HEK293T (cell line): ENCODE results near the gene TEKT5.
"Not testable (repeated sequence)": the region's sequence is repeated elsewhere in the genome, so short reads cannot be mapped to it uniquely, and the experiment has no call there.

Source experiments
- CTCF ChIA-PET: fragments of 350-600 bp; formaldehyde crosslinking; extraction: SDS; loops from one replicate; lab custom pipeline; 2021; ENCODE audit warnings: antibody characterized with exemption, inconsistent platforms; lab: Yijun Ruan, JAX
- POLR2A ChIA-PET: fragments of 350-600 bp; formaldehyde crosslinking; extraction: SDS; loops from one replicate; lab custom pipeline; 2020; ENCODE audit warnings: antibody characterized with exemption, inconsistent platforms; lab: Yijun Ruan, JAX
- DNase-seq: peaks from one replicate; pipeline ENCODE4 v3.0.0; 2012; ENCODE audit warnings: mixed read lengths; ENCODE audit errors: extremely low spot score
- ARNT ChIP-seq: fragments of 450-650 bp; IDR thresholded peaks from 2 replicates; pipeline ENCODE4 v1.6.1; 2017; ENCODE audit warnings: mild to moderate bottlenecking
- BHLHE40 ChIP-seq: fragments of 450-650 bp; IDR thresholded peaks from 2 replicates; pipeline ENCODE4 v1.6.1; 2016; ENCODE audit warnings: mild to moderate bottlenecking, moderate library complexity, borderline replicate concordance
- CTBP1 ChIP-seq: fragments of 450-650 bp; IDR thresholded peaks from 2 replicates; pipeline ENCODE4 v1.6.1; 2016; ENCODE audit warnings: borderline replicate concordance
- ELF4 ChIP-seq: fragments of 450-650 bp; IDR thresholded peaks from 2 replicates; pipeline ENCODE4 v1.6.1; 2017; ENCODE audit warnings: antibody characterized with exemption
- FOXA1 ChIP-seq: fragments of 450-650 bp; IDR thresholded peaks from 2 replicates; pipeline ENCODE4 v1.6.1; 2016; ENCODE audit warnings: mild to moderate bottlenecking
- FOXK2 ChIP-seq: fragments of 450-650 bp; IDR thresholded peaks from 2 replicates; pipeline ENCODE4 v1.6.1; 2016; ENCODE audit warnings: mild to moderate bottlenecking
- FOXM1 ChIP-seq: fragments of 450-650 bp; IDR thresholded peaks from 2 replicates; pipeline ENCODE4 v1.6.1; 2017; ENCODE audit warnings: mild to moderate bottlenecking, borderline replicate concordance
- HDGF ChIP-seq: fragments of 450-650 bp; IDR thresholded peaks from 2 replicates; pipeline ENCODE4 v1.6.1; 2017; ENCODE audit warnings: antibody characterized with exemption, borderline replicate concordance
- L3MBTL2 ChIP-seq: fragments of 450-650 bp; conservative IDR thresholded peaks from 2 replicates; pipeline ENCODE4 v1.6.1; 2016; ENCODE audit warnings: mild to moderate bottlenecking
- LEF1 ChIP-seq: fragments of 450-650 bp; IDR thresholded peaks from 2 replicates; pipeline ENCODE4 v1.6.1; 2017; ENCODE audit warnings: mild to moderate bottlenecking, borderline replicate concordance
- NFRKB ChIP-seq: fragments of 450-650 bp; IDR thresholded peaks from 2 replicates; pipeline ENCODE4 v1.6.1; 2016; ENCODE audit warnings: mild to moderate bottlenecking, moderate library complexity
- PKNOX1 ChIP-seq: fragments of 450-650 bp; IDR thresholded peaks from 2 replicates; pipeline ENCODE4 v1.6.1; 2016
- SP1 ChIP-seq: fragments of 450-650 bp; IDR thresholded peaks from 2 replicates; pipeline ENCODE4 v1.6.1; 2017
- SUZ12 ChIP-seq: fragments of 450-650 bp; IDR thresholded peaks from 2 replicates; pipeline ENCODE4 v1.6.1; 2016; ENCODE audit warnings: mild to moderate bottlenecking
- TARDBP ChIP-seq: fragments of 450-650 bp; IDR thresholded peaks from 2 replicates; pipeline ENCODE4 v1.6.1; 2016
- ZNF384 ChIP-seq: fragments of 450-650 bp; IDR thresholded peaks from 2 replicates; pipeline ENCODE4 v1.6.1; 2016

The TEKT5 gene

GRCh38 chr16:10694830-10695229, at the start of gene TEKT5:
TSS of gene TEKT5 (minus strand) at chr16:10694930. CDS start at chr16:10694873, 57 bp downstream.
- no peak for DNase-seq
- ChIA-PET CTCF (interaction anchor here (0.6 to 0.8 kb wide), 2 partner anchors 173 to 1440 kb away, joined by 3 read pairs; no protein-coding TSS in a partner anchor), POLR2A (no interaction called here)
- TF ChIP-seq LEF1 (no peak), ELF4 (no peak), HDGF (no peak), ARNT (no peak)

- DNase-seq, result peak; percentile 96
- ChIA-PET POLR2A (interaction anchor here (0.6 to 1.4 kb wide), 15 partner anchors 9 to 437 kb away, joined by 3 to 6 read pairs (median 4); partner anchors contain the start of genes DEXI and EMP2), CTCF (interaction anchor here (0.7 to 1.2 kb wide), 4 partner anchors 61 to 220 kb away, joined by 3 to 5 read pairs (median 4); no protein-coding TSS in a partner anchor)
- TF ChIP-seq HDGF, result no peak
- 0 out of 2 replicates have a peak, but pooled peaks have one; percentile 45 for TF ChIP-seq TARDBP
- TF ChIP-seq PKNOX1, result peak; percentile 98
- TF ChIP-seq L3MBTL2, result peak; percentile 95
- TF ChIP-seq FOXA1, result no peak
- TF ChIP-seq ELF4, result peak; percentile 75
Measured at GRCh38 chr16:10743610-10744369, 49.1 kb upstream of the TEKT5 start, which contains the start of gene NUBP1. TSS of gene NUBP1 (plus strand) at chr16:10743842. CDS start at chr16:10743864, 22 bp downstream.

- TF ChIP-seq SP1 (no peak), ELF4 (no peak), BHLHE40 (no peak), TARDBP (no peak), FOXK2 (no peak), NFRKB (no peak), ARNT (no peak), FOXA1 (no peak), CTBP1 (no peak), L3MBTL2 (no peak), SUZ12 (no peak), HDGF (no peak), FOXM1 (no peak), ZNF384 (no peak), LEF1 (no peak), PKNOX1 (no peak)
- CTCF ChIA-PET, result no interaction called here
- POLR2A ChIA-PET, result interaction anchor here (1.0 to 1.4 kb wide), 4 partner anchors 135 to 437 kb away, joined by 3 to 4 read pairs (median 4); no protein-coding TSS in a partner anchor
- DNase-seq, result no peak
Measured at GRCh38 chr16:10743227-10743609, 48.5 kb upstream of the TEKT5 start.

- POLR2A ChIA-PET, result no interaction called here
Measured at GRCh38 chr16:10741844-10742243, 47.1 kb upstream of the TEKT5 start.

GRCh38 chr16:10741249-10741648, 46.5 kb upstream of the TEKT5 start:
- DNase-seq, CTCF ChIA-PET: not testable (repeated sequence)
- POLR2A ChIA-PET, result interaction anchor here (1.4 kb wide), 1 partner anchor 177 kb away, joined by 3 read pairs; no protein-coding TSS in a partner anchor

More at GRCh38 chr16:10741844-10742243, 47.1 kb upstream of the TEKT5 start:
- CTCF ChIA-PET, result no interaction called here
- DNase-seq, result no peak
- TF ChIP-seq HDGF (no peak), LEF1 (no peak), CTBP1 (no peak), L3MBTL2 (no peak), NFRKB (no peak), FOXK2 (no peak), BHLHE40 (no peak), SUZ12 (no peak), FOXA1 (no peak), SP1 (no peak), TARDBP (no peak), ARNT (no peak)

- CTCF ChIA-PET, result no interaction called here
- TF ChIP-seq ELF4, result no peak
- no peak for TF ChIP-seq FOXA1
- TF ChIP-seq SP1, result no peak
- no peak for TF ChIP-seq LEF1
- TF ChIP-seq SUZ12, result no peak
- TF ChIP-seq FOXM1, result no peak
- TF ChIP-seq CTBP1, result no peak
- no peak for TF ChIP-seq L3MBTL2
- no peak for TF ChIP-seq HDGF
- no peak for TF ChIP-seq NFRKB
- no peak for TF ChIP-seq TARDBP
- no peak for TF ChIP-seq ZNF384
- POLR2A ChIA-PET, result interaction anchor here (1.4 kb wide), 1 partner anchor 178 kb away, joined by 3 read pairs; no protein-coding TSS in a partner anchor
Measured at GRCh38 chr16:10740845-10741208, 46.1 kb upstream of the TEKT5 start.

More at GRCh38 chr16:10740845-10741208, 46.1 kb upstream of the TEKT5 start:
- no peak for DNase-seq
